Suprapubic skin (tissue), 4 donors: ENCODE data around the gene DMAC1. TPM values are rescaled to one million over a fixed set of nuclear protein-coding genes. Genes with fewer than 3 reads are reported as not detected.

ENCODE experiments used
- DNase-seq, 2 donors: peaks; one replicate each; pipeline ENCODE4 v3.0.0-alpha.2; 2019; ENCODE audit warnings: low spot score in 2 of 2
- H3K27ac ChIP-seq: fragments of 200-600 bp; sonication (generic); one replicate; pipeline ENCODE4 v1.5.1; 2019
- H3K27me3 ChIP-seq: fragments of 200-600 bp; sonication (generic); one replicate; pipeline ENCODE4 v1.5.1; 2019
- H3K36me3 ChIP-seq: fragments of 200-600 bp; sonication (generic); one replicate; pipeline ENCODE4 v1.5.1; 2019
- H3K4me1 ChIP-seq: fragments of 200-600 bp; sonication (generic); one replicate; pipeline ENCODE4 v1.5.1; 2019
- H3K4me3 ChIP-seq: fragments of 200-600 bp; sonication (generic); one replicate; pipeline ENCODE4 v1.5.1; 2019; ENCODE audit warnings: mild to moderate bottlenecking
- H3K9me3 ChIP-seq: fragments of 200-600 bp; sonication (generic); one replicate; pipeline ENCODE4 v1.5.1; 2019
- EP300 ChIP-seq: sonication (generic); formaldehyde crosslinking; IDR thresholded peaks from one replicate; pipeline ENCODE4 v1.6.1; 2017; ENCODE audit warnings: antibody characterized with exemption
- POLR2A ChIP-seq, 2 donors: fragments of 450-650 bp; IDR thresholded peaks; one replicate each; pipeline ENCODE4 v1.6.1; 2017; ENCODE audit warnings: antibody characterized with exemption in 2 of 2, mild to moderate bottlenecking in 2 of 2, moderate library complexity in 2 of 2
- POLR2AphosphoS5 ChIP-seq, 3 donors: sonication (generic); formaldehyde crosslinking; IDR thresholded peaks; one replicate each; pipeline ENCODE4 v1.6.1; 2017; ENCODE audit warnings: antibody characterized with exemption in 3 of 3
- WGBS: methylation state at CpG from one replicate; pipeline ENCODE4 v1.1.5; 2018; 5-methylcytosine and 5-hydroxymethylcytosine counted together
- total RNA-seq, 4 donors: library from RNA; depleted of rRNA; stranded (reverse); fragments of >200 nt; gene quantifications; one replicate each; pipeline ENCODE4 v1.1.0, GENCODE V29; 2016
- TF ChIP-seq, protein P1 (sequence below), 2 donors: fragments of 200-600 bp in 1 of 2; fragments of 450-650 bp in 1 of 2; sonication (generic) in 1 of 2; IDR thresholded peaks; one replicate each; pipeline ENCODE4 v1.5.1; 2016 to 2019; ENCODE audit warnings: antibody characterized with exemption in 2 of 2, mild to moderate bottlenecking in 1 of 2, moderate library complexity in 1 of 2

DMAC1 gene
- total RNA-seq, 4 donors from 2014 or later = 12.5 to 14.6 (median 13.6) TPM

GRCh38 chr9:7756088-7756487, 43.5 kb downstream of the DMAC1 start:
- H3K4me1 ChIP-seq = no peaks in the 10 kb centered on the region
- DNase-seq = no peak
- no peak overlapping the region for H3K4me3 ChIP-seq
- TF ChIP-seq, protein P1, sequence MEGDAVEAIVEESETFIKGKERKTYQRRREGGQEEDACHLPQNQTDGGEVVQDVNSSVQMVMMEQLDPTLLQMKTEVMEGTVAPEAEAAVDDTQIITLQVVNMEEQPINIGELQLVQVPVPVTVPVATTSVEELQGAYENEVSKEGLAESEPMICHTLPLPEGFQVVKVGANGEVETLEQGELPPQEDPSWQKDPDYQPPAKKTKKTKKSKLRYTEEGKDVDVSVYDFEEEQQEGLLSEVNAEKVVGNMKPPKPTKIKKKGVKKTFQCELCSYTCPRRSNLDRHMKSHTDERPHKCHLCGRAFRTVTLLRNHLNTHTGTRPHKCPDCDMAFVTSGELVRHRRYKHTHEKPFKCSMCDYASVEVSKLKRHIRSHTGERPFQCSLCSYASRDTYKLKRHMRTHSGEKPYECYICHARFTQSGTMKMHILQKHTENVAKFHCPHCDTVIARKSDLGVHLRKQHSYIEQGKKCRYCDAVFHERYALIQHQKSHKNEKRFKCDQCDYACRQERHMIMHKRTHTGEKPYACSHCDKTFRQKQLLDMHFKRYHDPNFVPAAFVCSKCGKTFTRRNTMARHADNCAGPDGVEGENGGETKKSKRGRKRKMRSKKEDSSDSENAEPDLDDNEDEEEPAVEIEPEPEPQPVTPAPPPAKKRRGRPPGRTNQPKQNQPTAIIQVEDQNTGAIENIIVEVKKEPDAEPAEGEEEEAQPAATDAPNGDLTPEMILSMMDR (IDR thresholded peaks at IDR 0.05) = no peak
- TF ChIP-seq EP300 (no peak), POLR2A (IDR thresholded peaks at IDR 0.05) (no peak), POLR2AphosphoS5 (IDR thresholded peaks at IDR 0.05) (no peak)
- H3K27ac ChIP-seq = no peak overlapping the region
- H3K36me3 ChIP-seq = no peaks in the 10 kb centered on the region
- no peaks in the 10 kb centered on the region for H3K27me3 ChIP-seq
- no peaks in the 10 kb centered on the region for H3K9me3 ChIP-seq

GRCh38 chr9:7752481-7752880, 47.1 kb downstream of the DMAC1 start:
- DNase-seq = no peak
- H3K27ac ChIP-seq = no peak overlapping the region
- H3K4me1 ChIP-seq = no peaks in the 10 kb centered on the region
- no peaks in the 10 kb centered on the region for H3K27me3 ChIP-seq
- no peak for TF ChIP-seq POLR2A (IDR thresholded peaks at IDR 0.05)
- TF ChIP-seq POLR2AphosphoS5 (IDR thresholded peaks at IDR 0.05) = no peak
- TF ChIP-seq EP300 = no peak
- TF ChIP-seq, protein P1 (IDR thresholded peaks at IDR 0.05) = no peak
- no peak overlapping the region for H3K4me3 ChIP-seq
- WGBS = 71% methylated on average over 2 of the region's 2 CpGs
- H3K36me3 ChIP-seq = no peaks in the 10 kb centered on the region
- no peaks in the 10 kb centered on the region for H3K9me3 ChIP-seq
